ENCODE results near the gene WBP11. TPM values are rescaled to one million over a fixed set of nuclear protein-coding genes. Genes with fewer than 3 reads are reported as not detected.

Gene WBP11
- total and polyA plus RNA-seq, 4 donors, result 9.9 to 16.6 (median 12.2) TPM

GRCh38 chr12:14803830-14804160 lies 517 bp upstream of the WBP11 start:
- no peak for DNase-seq (ENCODE audit: low spot score)
- Histone ChIP-seq H3K4me3 (ENCODE audit: low read depth in 1 of 3, low read length in 3 of 3) (peak overlapping the region; percentile 57 to 88 (median 87)), H3K27ac (ENCODE audit: low read depth in 1 of 2, low read length in 2 of 2) (peak overlapping the region; percentile 83 to 85), H3K27me3 (ENCODE audit: control insufficient read depth in 4 of 4, insufficient read depth in 4 of 4, low read length in 3 of 4) (no peaks in the 10 kb centered on the region), H3K9ac (ENCODE audit: low read depth in 1 of 2, low read length in 2 of 2) (peak overlapping the region; percentile 78 to 86), H3K4me1 (ENCODE audit: control insufficient read depth in 4 of 4, insufficient read depth in 4 of 4, low read length in 3 of 4) (peaks cover 4 to 21% (median 11%) of the 10 kb centered on the region in 4 donors), H3K36me3 (ENCODE audit: control insufficient read depth in 4 of 4, insufficient read depth in 3 of 4, low read depth in 1 of 4, low read length in 3 of 4) (peaks cover 0 to 6% (median 4%) of the 10 kb centered on the region in 4 donors), H3K9me3 (ENCODE audit: control insufficient read depth in 4 of 4, low read length in 3 of 4) (no peaks in the 10 kb centered on the region)
- TF ChIP-seq JUND (IDR thresholded peaks at IDR 0.05) (no peak), SP1 (IDR thresholded peaks at IDR 0.05) (no peak), MAX (IDR thresholded peaks at IDR 0.05) (peak; percentile 14), FOXA1 (IDR thresholded peaks at IDR 0.05) (no peak), YY1 (IDR thresholded peaks at IDR 0.05) (no peak), HNF4A (conservative IDR thresholded peaks at IDR 0.05) (no peak), TAF1 (conservative IDR thresholded peaks at IDR 0.05) (peak; percentile 1), EGR1 (IDR thresholded peaks at IDR 0.05; ENCODE audit: low read depth in 2 of 2) (no peak)
- under 1% methylated on average over 12 of the region's 12 CpGs for WGBS

GRCh38 chr12:14802721-14803010 lies 612 bp downstream of the WBP11 start:
- H3K27ac ChIP-seq (ENCODE audit: low read depth in 1 of 2, low read length in 2 of 2), result peak overlapping the region; percentile 80 to 85
- WGBS, result under 1% methylated on average over 7 of the region's 7 CpGs
- peak overlapping the region; percentile 84 to 94 (median 88) for H3K4me3 ChIP-seq (ENCODE audit: low read depth in 1 of 3, low read length in 3 of 3)
- H3K27me3 ChIP-seq (ENCODE audit: control insufficient read depth in 4 of 4, insufficient read depth in 4 of 4, low read length in 3 of 4), result no peaks in the 10 kb centered on the region
- no peaks in the 10 kb centered on the region for H3K9me3 ChIP-seq (ENCODE audit: control insufficient read depth in 4 of 4, low read length in 3 of 4)
- DNase-seq (ENCODE audit: low spot score), result no peak
- TF ChIP-seq CTCF (IDR thresholded peaks at IDR 0.05; ENCODE audit: low read depth, low read length, missing input control) (no peak), TAF1 (conservative IDR thresholded peaks at IDR 0.05) (no peak), HNF4A (conservative IDR thresholded peaks at IDR 0.05) (no peak), REST (IDR thresholded peaks at IDR 0.05) (no peak), YY1 (IDR thresholded peaks at IDR 0.05) (no peak), GABPA (IDR thresholded peaks at IDR 0.05 in 1 of 2, conservative IDR thresholded peaks at IDR 0.05 in 1 of 2) (no peak), SP1 (IDR thresholded peaks at IDR 0.05) (no peak), NR2F2 (IDR thresholded peaks at IDR 0.05) (no peak), MAX (IDR thresholded peaks at IDR 0.05) (no peak), ATF3 (IDR thresholded peaks at IDR 0.05) (no peak), FOXA1 (IDR thresholded peaks at IDR 0.05) (no peak), JUND (IDR thresholded peaks at IDR 0.05) (no peak), HNF4G (IDR thresholded peaks at IDR 0.05) (no peak), ZBTB33 (IDR thresholded peaks at IDR 0.05) (no peak), FOXA2 (IDR thresholded peaks at IDR 0.05) (no peak)
- peak overlapping the region; percentile 57 to 76 for H3K9ac ChIP-seq (ENCODE audit: low read depth in 1 of 2, low read length in 2 of 2)
- H3K36me3 ChIP-seq (ENCODE audit: control insufficient read depth in 4 of 4, insufficient read depth in 3 of 4, low read depth in 1 of 4, low read length in 3 of 4), result peaks cover 2 to 17% (median 12%) of the 10 kb centered on the region in 4 donors
- peaks cover 4 to 21% (median 11%) of the 10 kb centered on the region in 4 donors for H3K4me1 ChIP-seq (ENCODE audit: control insufficient read depth in 4 of 4, insufficient read depth in 4 of 4, low read length in 3 of 4)
